Endodermal cell (in vitro differentiated cells): ENCODE results near the gene ROR2. TPM values are rescaled to one million over a fixed set of nuclear protein-coding genes. Genes with fewer than 3 reads are reported as not detected.

Experiments
- DNase-seq: peaks from one replicate; pipeline ENCODE4 v3.0.0-alpha.2; 2017
- H3K27ac ChIP-seq: 2 replicates; pipeline ENCODE4 v1.5.1; 2013; ENCODE audit warnings: mild to moderate bottlenecking, low read depth, low read length, moderate library complexity
- H3K27me3 ChIP-seq: 2 replicates; pipeline ENCODE4 v1.6.1; 2013; ENCODE audit warnings: mild to moderate bottlenecking, low read length, moderate library complexity; ENCODE audit not compliant: insufficient read depth, control insufficient read depth, poor library complexity, severe bottlenecking
- H3K36me3 ChIP-seq: 2 replicates; pipeline ENCODE4 v1.7.0; 2013; ENCODE audit warnings: mild to moderate bottlenecking, low read length, moderate library complexity; ENCODE audit not compliant: control insufficient read depth, insufficient read depth
- H3K4me1 ChIP-seq: one replicate; pipeline ENCODE4 v1.7.0; 2013; ENCODE audit warnings: low read length; ENCODE audit not compliant: control insufficient read depth, insufficient read depth
- H3K4me3 ChIP-seq: 2 replicates; pipeline ENCODE4 v1.5.1; 2013; ENCODE audit warnings: mild to moderate bottlenecking, low read length, moderate library complexity
- H3K9ac ChIP-seq: 2 replicates; pipeline ENCODE4 v1.6.1; 2013; ENCODE audit warnings: mild to moderate bottlenecking, low read length, moderate library complexity; ENCODE audit not compliant: poor library complexity, severe bottlenecking; ENCODE audit errors: extremely low read depth
- H3K9me3 ChIP-seq: 2 replicates; pipeline ENCODE4 v1.6.1; 2013; ENCODE audit warnings: mild to moderate bottlenecking, low read length, moderate library complexity; ENCODE audit not compliant: control insufficient read depth
- H3K27ac Mint-ChIP-seq: 2 replicates; pipeline ENCODE4 v1.8.0; 2020; ENCODE audit warnings: mixed read lengths
- H3K27me3 Mint-ChIP-seq: 2 replicates; pipeline ENCODE4 v1.8.0; 2021; ENCODE audit warnings: mild to moderate bottlenecking, mixed read lengths; ENCODE audit not compliant: insufficient read depth
- H3K36me3 Mint-ChIP-seq: 2 replicates; pipeline ENCODE4 v1.8.0; 2020; ENCODE audit warnings: low read depth, mixed read lengths
- H3K4me1 Mint-ChIP-seq: 2 replicates; pipeline ENCODE4 v1.8.0; 2020; ENCODE audit warnings: mixed read lengths
- H3K4me3 Mint-ChIP-seq: 2 replicates; pipeline ENCODE4 v1.8.0; 2020; ENCODE audit warnings: mild to moderate bottlenecking, moderate library complexity, mixed read lengths
- H3K9me3 Mint-ChIP-seq: 2 replicates; pipeline ENCODE4 v1.8.0; 2020; ENCODE audit warnings: mild to moderate bottlenecking, mixed read lengths
- CTCF ChIP-seq: fragments of 200-600 bp; sonication (generic); conservative IDR thresholded peaks from 2 replicates; pipeline ENCODE4 v1.5.0; 2021; ENCODE audit warnings: antibody characterized with exemption, mild to moderate bottlenecking
- WGBS, 2 experiments: methylation state at CpG; one replicate each; pipeline versions ENCODE4 v1.1.5 to v1.1.7; 2013; ENCODE audit warnings: missing lambda C conversion rate in 2 of 2, mixed read lengths in 1 of 2; ENCODE audit not compliant: insufficient coverage in 1 of 2, insufficient read length in 1 of 2; 5-methylcytosine and 5-hydroxymethylcytosine counted together
- total RNA-seq, 2 donors: library from RNA; stranded (reverse); fragmentation: NEBNext Ultra II Directional in 1 of 2; extraction: Animal tissue kit (Norgen Biotek cat#: 25700) in 1 of 2; gene quantifications; 2 replicates in 1 of 2; 3 replicates in 1 of 2; pipeline ENCODE4 v1.2.1, GENCODE V29; 2021

The ROR2 gene
- total RNA-seq, 2 donors from 2014 or later: 104 to 160 TPM

- Histone ChIP-seq H3K4me3 (no peak overlapping the region), H3K9ac (no peak overlapping the region), H3K4me1 (peaks cover 36% of the 10 kb centered on the region), H3K27ac (no peak overlapping the region), H3K27me3 (no peaks in the 10 kb centered on the region), H3K36me3 (peaks cover 86% of the 10 kb centered on the region), H3K9me3 (no peaks in the 10 kb centered on the region)
- 65 to 89% methylated on average over 2 to 10 of the region's 10 CpGs for WGBS, 2 experiments
- H3K4me3 Mint-ChIP-seq: no peak overlapping the region
- peaks cover 46% of the 10 kb centered on the region for H3K4me1 Mint-ChIP-seq
- TF ChIP-seq CTCF: no peak
- no peaks in the 10 kb centered on the region for H3K27me3 Mint-ChIP-seq
- peaks cover 2% of the 10 kb centered on the region for H3K9me3 Mint-ChIP-seq
- DNase-seq: peak; percentile 48
- H3K36me3 Mint-ChIP-seq: peaks cover 55% of the 10 kb centered on the region
- peak overlapping the region; percentile 45 for H3K27ac Mint-ChIP-seq
These were observed 94.8 kb downstream of the ROR2 start for GRCh38 chr9:91855196-91855595.

- no peaks in the 10 kb centered on the region for H3K27me3 Mint-ChIP-seq
- Histone ChIP-seq H3K9me3 (no peaks in the 10 kb centered on the region), H3K4me1 (peaks cover 36% of the 10 kb centered on the region), H3K27me3 (no peaks in the 10 kb centered on the region), H3K4me3 (no peak overlapping the region), H3K9ac (no peak overlapping the region), H3K36me3 (peaks cover 94% of the 10 kb centered on the region), H3K27ac (no peak overlapping the region)
- 94 to 95% methylated on average over 7 to 18 of the region's 18 CpGs for WGBS, 2 experiments
- peaks cover 41% of the 10 kb centered on the region for H3K4me1 Mint-ChIP-seq
- H3K36me3 Mint-ChIP-seq: peaks cover 63% of the 10 kb centered on the region
- peak; percentile 47 for DNase-seq
- H3K4me3 Mint-ChIP-seq: no peak overlapping the region
- no peak for TF ChIP-seq CTCF
- no peaks in the 10 kb centered on the region for H3K9me3 Mint-ChIP-seq
- peak overlapping the region; percentile 5 for H3K27ac Mint-ChIP-seq
These were observed 97.2 kb downstream of the ROR2 start for GRCh38 chr9:91852801-91853347.

- Histone ChIP-seq H3K9me3 (no peaks in the 10 kb centered on the region), H3K27me3 (no peaks in the 10 kb centered on the region), H3K27ac (no peak overlapping the region), H3K4me3 (no peak overlapping the region), H3K9ac (no peak overlapping the region), H3K4me1 (peaks cover 26% of the 10 kb centered on the region), H3K36me3 (peaks cover 97% of the 10 kb centered on the region)
- Mint-ChIP-seq H3K9me3 (no peaks in the 10 kb centered on the region), H3K4me1 (peaks cover 41% of the 10 kb centered on the region), H3K36me3 (peaks cover 77% of the 10 kb centered on the region), H3K27me3 (no peaks in the 10 kb centered on the region), H3K4me3 (no peak overlapping the region), H3K27ac (no peak overlapping the region)
- no peak for DNase-seq
- TF ChIP-seq CTCF: no peak
- WGBS, 2 experiments: 93 to 100% methylated on average over 3 of the region's 3 CpGs
These were observed 100.3 kb downstream of the ROR2 start for GRCh38 chr9:91849694-91850093.
